KBM-7 (cell line): ENCODE measurements around the gene IL1RAP.
"Not testable (repeated sequence)": the region's sequence is repeated elsewhere in the genome, so short reads cannot be mapped to it uniquely, and the experiment has no call there.

Experiments used
- DNase-seq: peaks from one replicate; pipeline ENCODE4 v3.0.0-alpha.2; 2015
- in situ Hi-C: fragments of 300-500 bp; cut with MboI; formaldehyde crosslinking; loops from 2 replicates; pipeline ENCODE4 v1.14.3; 2020; ENCODE audit warnings: low sequenced_read_pairs, low pct_unique_long_range_greater_than_20kb, mixed read lengths

IL1RAP gene

GRCh38 chr3:190513409-190514370 lies at the start of gene IL1RAP:
Gene IL1RAP, plus strand, starts transcription at chr3:190514085. Its CDS starts 50,205 bp downstream, at chr3:190564290.
- in situ Hi-C loops = no loop called here
- peak; percentile 94 for DNase-seq

GRCh38 chr3:190467922-190468321 lies 46.0 kb upstream of the IL1RAP start:
- in situ Hi-C loops = no loop called here
- DNase-seq = no peak

GRCh38 chr3:190473261-190473660 lies 40.6 kb upstream of the IL1RAP start:
- in situ Hi-C loops, DNase-seq: not testable (repeated sequence)

GRCh38 chr3:190481779-190482178 lies 32.1 kb upstream of the IL1RAP start:
- no peak for DNase-seq
- in situ Hi-C loops = no loop called here

GRCh38 chr3:190485830-190486532 lies 27.9 kb upstream of the IL1RAP start:
- in situ Hi-C loops = no loop called here
- peak; percentile 49 for DNase-seq

GRCh38 chr3:190486533-190486864 lies 27.4 kb upstream of the IL1RAP start:
- in situ Hi-C loops = no loop called here
- no peak for DNase-seq

GRCh38 chr3:190486908-190487607 lies 26.8 kb upstream of the IL1RAP start:
- in situ Hi-C loops = no loop called here
- DNase-seq = no peak

GRCh38 chr3:190491533-190492054 lies 22.3 kb upstream of the IL1RAP start:
- DNase-seq = no peak
- in situ Hi-C loops = no loop called here

- in situ Hi-C loops = no loop called here
- DNase-seq = no peak
Observed at GRCh38 chr3:190492129-190492528, 21.8 kb upstream of the IL1RAP start.

- DNase-seq = no peak
- in situ Hi-C loops = no loop called here
Observed at GRCh38 chr3:190492966-190493365, 20.9 kb upstream of the IL1RAP start.

GRCh38 chr3:190494907-190495306 lies 19.0 kb upstream of the IL1RAP start:
- in situ Hi-C loops = no loop called here
- no peak for DNase-seq

- DNase-seq = no peak
- in situ Hi-C loops = no loop called here
Observed at GRCh38 chr3:190495354-190495753, 18.5 kb upstream of the IL1RAP start.

GRCh38 chr3:190495796-190496195 lies 18.1 kb upstream of the IL1RAP start:
- DNase-seq = no peak
- in situ Hi-C loops = no loop called here

- in situ Hi-C loops = no loop called here
- DNase-seq = no peak
Observed at GRCh38 chr3:190496859-190497258, 17.0 kb upstream of the IL1RAP start.

- in situ Hi-C loops = no loop called here
- DNase-seq = no peak
Observed at GRCh38 chr3:190497811-190498210, 16.1 kb upstream of the IL1RAP start.

- no peak for DNase-seq
- in situ Hi-C loops = no loop called here
Observed at GRCh38 chr3:190498293-190498692, 15.6 kb upstream of the IL1RAP start.

- no peak for DNase-seq
- in situ Hi-C loops = no loop called here
Observed at GRCh38 chr3:190499122-190499521, 14.8 kb upstream of the IL1RAP start.

- in situ Hi-C loops = no loop called here
- DNase-seq = peak; percentile 24
Observed at GRCh38 chr3:190502946-190503345, 10.9 kb upstream of the IL1RAP start.

- in situ Hi-C loops = no loop called here
- peak; percentile 63 for DNase-seq
Observed at GRCh38 chr3:190504354-190505125, 9.3 kb upstream of the IL1RAP start.
